Measurements from ENCODE around the gene TFF1.
"Not testable (repeated sequence)": the region's sequence is repeated elsewhere in the genome, so short reads cannot be mapped to it uniquely, and the experiment has no call there.

The TFF1 gene

DNA sequence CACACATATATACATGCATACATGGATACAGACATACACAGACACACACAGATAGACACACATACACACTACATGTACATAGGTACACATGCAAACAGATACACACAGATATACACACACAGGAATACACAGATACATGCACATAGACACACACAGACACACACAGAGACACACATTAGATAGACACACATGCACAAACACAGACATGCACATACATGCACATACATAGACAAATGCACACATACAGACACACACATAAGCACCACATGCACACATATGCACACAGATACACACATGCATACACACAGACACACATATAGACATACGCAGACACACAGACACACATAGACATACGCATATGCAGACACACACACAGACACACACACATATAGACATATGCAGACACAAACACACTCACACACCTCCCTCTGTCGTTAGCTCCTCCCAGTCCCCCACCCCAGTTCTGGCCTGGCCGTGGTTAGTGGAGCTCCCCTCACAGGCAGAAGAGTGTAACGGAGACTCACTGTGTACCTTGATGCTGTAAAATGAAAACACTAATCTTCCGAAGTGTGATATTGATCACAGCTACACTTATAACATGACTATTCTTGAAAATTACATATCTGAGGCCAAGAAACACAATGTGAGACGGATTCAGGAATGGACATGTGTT, 45.0 kb upstream of the TFF1 start:
- Histone ChIP-seq H3K9ac (ENCODE audit: insufficient read length) (no peak overlapping the region), H3K36me3 (ENCODE audit: insufficient read depth, low read length) (no peaks in the 10 kb centered on the region), H3K4me3 (no peak overlapping the region), H3K27ac (no peak overlapping the region), H3K9me3 (ENCODE audit: low read depth, low read length) (no peaks in the 10 kb centered on the region)
- DNase-seq (ENCODE audit: low read depth, low spot score), result no peak
- TF ChIP-seq EZH2 (IDR thresholded peaks at IDR 0.05) (no peak), POLR2AphosphoS5 (IDR thresholded peaks at IDR 0.05; ENCODE audit: borderline replicate concordance, low read depth, low read length) (no peak), FOXP2 (optimal IDR thresholded peaks at IDR 0.05; ENCODE audit: control extremely low read depth, extremely low read length, insufficient read depth) (no peak)

DNA sequence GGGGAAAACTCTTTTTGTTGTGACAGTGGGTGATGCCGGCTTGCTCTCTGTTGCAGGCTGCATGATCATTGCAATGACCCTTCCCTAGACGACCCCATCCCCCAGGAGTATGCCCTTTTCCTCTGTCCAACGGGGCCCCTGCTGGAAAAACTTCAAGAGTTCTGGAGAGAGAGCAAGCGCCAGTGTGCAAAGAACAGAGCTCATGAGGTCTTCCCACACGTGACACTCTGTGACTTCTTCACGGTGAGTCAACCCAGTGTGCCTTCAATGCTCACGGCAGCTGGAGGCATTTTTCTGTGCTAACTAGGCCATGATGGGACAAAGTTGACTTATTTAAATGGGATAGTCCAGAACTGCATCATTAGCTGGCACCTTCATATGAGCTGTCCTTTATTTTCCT, 43.0 kb upstream of the TFF1 start:
- DNase-seq (ENCODE audit: low read depth, low spot score), result no peak
- TF ChIP-seq EZH2 (IDR thresholded peaks at IDR 0.05) (no peak), POLR2AphosphoS5 (IDR thresholded peaks at IDR 0.05; ENCODE audit: borderline replicate concordance, low read depth, low read length) (no peak), FOXP2 (optimal IDR thresholded peaks at IDR 0.05; ENCODE audit: control extremely low read depth, extremely low read length, insufficient read depth) (no peak)

GRCh38 chr21:42408718-42409117, 42.4 kb upstream of the TFF1 start:
- not testable (repeated sequence) for H3K9me3 ChIP-seq (ENCODE audit: low read depth, low read length); H3K9ac ChIP-seq (ENCODE audit: insufficient read length); DNase-seq (ENCODE audit: low read depth, low spot score); H3K4me3 ChIP-seq; H3K27ac ChIP-seq; H3K36me3 ChIP-seq (ENCODE audit: insufficient read depth, low read length)

More for the DNA sequence above, 43.0 kb upstream of the TFF1 start:
- no peak overlapping the region for H3K27ac ChIP-seq
- H3K4me3 ChIP-seq, result no peak overlapping the region
- H3K36me3 ChIP-seq (ENCODE audit: insufficient read depth, low read length), result no peaks in the 10 kb centered on the region
- H3K9ac ChIP-seq (ENCODE audit: insufficient read length), result no peak overlapping the region
- H3K9me3 ChIP-seq (ENCODE audit: low read depth, low read length), result no peaks in the 10 kb centered on the region

- no peak overlapping the region for H3K9ac ChIP-seq (ENCODE audit: insufficient read length)
- H3K9me3 ChIP-seq (ENCODE audit: low read depth, low read length), result no peaks in the 10 kb centered on the region
- H3K27ac ChIP-seq, result no peak overlapping the region
- TF ChIP-seq FOXP2 (optimal IDR thresholded peaks at IDR 0.05; ENCODE audit: control extremely low read depth, extremely low read length, insufficient read depth) (no peak), POLR2AphosphoS5 (IDR thresholded peaks at IDR 0.05; ENCODE audit: borderline replicate concordance, low read depth, low read length) (no peak), EZH2 (IDR thresholded peaks at IDR 0.05) (no peak)
- H3K4me3 ChIP-seq, result peak overlapping the region; percentile 28; the same call in 1 of the 2 replicates
- H3K36me3 ChIP-seq (ENCODE audit: insufficient read depth, low read length), result no peaks in the 10 kb centered on the region
- no peak for DNase-seq (ENCODE audit: low read depth, low spot score)
Measured at GRCh38 chr21:42407476-42407875, 41.1 kb upstream of the TFF1 start.

- H3K4me3 ChIP-seq, result no peak overlapping the region
- H3K27ac ChIP-seq, result no peak overlapping the region
- H3K9ac ChIP-seq (ENCODE audit: insufficient read length), result no peak overlapping the region
- DNase-seq (ENCODE audit: low read depth, low spot score), result no peak
- no peak for TF ChIP-seq POLR2AphosphoS5 (IDR thresholded peaks at IDR 0.05; ENCODE audit: borderline replicate concordance, low read depth, low read length)
- no peaks in the 10 kb centered on the region for H3K36me3 ChIP-seq (ENCODE audit: insufficient read depth, low read length)
- no peaks in the 10 kb centered on the region for H3K9me3 ChIP-seq (ENCODE audit: low read depth, low read length)
Measured at GRCh38 chr21:42406866-42407265, 40.5 kb upstream of the TFF1 start.

DNA sequence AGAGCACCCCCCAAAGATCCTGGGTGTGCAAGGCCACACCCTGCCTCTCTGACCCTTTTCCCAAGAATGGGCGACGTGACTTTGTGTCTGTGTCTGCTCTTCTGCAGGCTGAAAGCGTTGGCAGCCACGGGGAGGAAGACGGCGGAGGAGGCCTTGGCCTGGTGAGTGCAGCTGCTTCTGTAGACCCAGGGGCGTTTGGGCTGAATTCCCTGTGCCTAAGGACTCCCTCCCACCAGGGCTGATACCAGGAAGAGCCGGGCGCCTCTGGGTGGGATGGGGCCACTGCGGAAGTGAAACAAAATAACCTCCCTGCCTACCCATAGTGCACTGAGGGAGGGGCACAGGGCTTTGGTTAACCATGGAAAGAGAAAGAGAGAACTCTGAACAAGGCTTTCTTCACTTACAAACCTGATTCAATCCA, 39.9 kb upstream of the TFF1 start:
- H3K36me3 ChIP-seq (ENCODE audit: insufficient read depth, low read length), result no peaks in the 10 kb centered on the region
- TF ChIP-seq EZH2 (IDR thresholded peaks at IDR 0.05) (no peak), POLR2AphosphoS5 (IDR thresholded peaks at IDR 0.05; ENCODE audit: borderline replicate concordance, low read depth, low read length) (no peak), FOXP2 (optimal IDR thresholded peaks at IDR 0.05; ENCODE audit: control extremely low read depth, extremely low read length, insufficient read depth) (no peak)
- H3K27ac ChIP-seq, result no peak overlapping the region
- no peak overlapping the region for H3K9ac ChIP-seq (ENCODE audit: insufficient read length)
- H3K4me3 ChIP-seq, result no peak overlapping the region
- H3K9me3 ChIP-seq (ENCODE audit: low read depth, low read length), result no peaks in the 10 kb centered on the region
- no peak for DNase-seq (ENCODE audit: low read depth, low spot score)

DNA sequence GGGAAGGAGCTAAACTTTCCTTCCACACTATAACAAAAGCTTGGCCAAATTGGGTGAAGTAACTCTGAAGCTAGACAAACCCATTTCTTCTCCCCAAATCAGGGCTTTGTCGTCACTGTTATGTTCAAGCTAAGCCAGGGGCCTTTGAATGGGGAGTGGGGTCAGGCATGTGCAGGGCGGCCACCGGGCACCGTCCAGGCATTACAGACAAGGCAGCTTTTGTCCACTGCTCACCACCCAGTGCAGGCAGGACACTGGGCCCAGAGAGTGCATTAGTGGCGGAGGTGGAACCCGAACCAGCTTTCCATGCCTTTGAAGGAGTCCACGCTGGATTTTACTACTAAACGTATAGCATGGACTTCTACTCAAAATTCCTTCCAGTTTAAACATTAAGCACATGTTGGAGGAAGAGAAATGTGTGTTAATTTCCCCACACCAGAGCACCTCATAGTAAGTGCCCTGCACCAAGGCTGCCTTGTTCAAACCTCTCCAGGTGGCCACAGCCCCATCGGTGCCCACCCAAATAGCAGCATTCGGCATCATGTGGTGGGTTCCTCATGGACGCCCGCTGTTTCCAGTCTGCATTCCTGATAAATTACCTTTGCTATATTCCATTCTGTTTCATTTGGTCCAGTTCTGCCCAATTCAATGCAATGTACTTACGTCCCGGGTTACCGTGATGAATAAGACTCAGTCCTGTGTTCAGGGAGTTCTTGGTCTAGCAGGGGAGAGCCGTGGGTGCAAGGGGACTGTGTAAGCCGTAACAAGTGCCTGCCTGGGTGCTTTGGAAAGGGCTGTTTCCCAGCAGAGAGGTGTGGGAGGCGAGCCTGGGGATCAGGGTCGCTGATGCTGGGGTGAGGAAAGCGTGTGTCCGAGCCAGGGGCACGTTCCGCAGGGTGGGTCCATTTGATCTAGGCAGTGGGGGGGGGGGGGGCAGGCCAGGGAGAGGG, 39.0 kb upstream of the TFF1 start:
- no peak overlapping the region for H3K4me3 ChIP-seq

GRCh38 chr21:42404539-42404938, 38.2 kb upstream of the TFF1 start:
- TF ChIP-seq POLR2AphosphoS5 (IDR thresholded peaks at IDR 0.05; ENCODE audit: borderline replicate concordance, low read depth, low read length) (no peak), EZH2 (IDR thresholded peaks at IDR 0.05) (no peak), FOXP2 (optimal IDR thresholded peaks at IDR 0.05; ENCODE audit: control extremely low read depth, extremely low read length, insufficient read depth) (no peak)
- Histone ChIP-seq H3K9ac (ENCODE audit: insufficient read length) (no peak overlapping the region), H3K4me3 (no peak overlapping the region), H3K36me3 (ENCODE audit: insufficient read depth, low read length) (no peaks in the 10 kb centered on the region), H3K9me3 (ENCODE audit: low read depth, low read length) (no peaks in the 10 kb centered on the region), H3K27ac (no peak overlapping the region)
- no peak for DNase-seq (ENCODE audit: low read depth, low spot score)

More for the DNA sequence above, 39.0 kb upstream of the TFF1 start:
- no peak overlapping the region for H3K27ac ChIP-seq
- no peak overlapping the region for H3K9ac ChIP-seq (ENCODE audit: insufficient read length)
- DNase-seq (ENCODE audit: low read depth, low spot score), result no peak
- TF ChIP-seq EZH2 (IDR thresholded peaks at IDR 0.05) (no peak), FOXP2 (optimal IDR thresholded peaks at IDR 0.05; ENCODE audit: control extremely low read depth, extremely low read length, insufficient read depth) (no peak), POLR2AphosphoS5 (IDR thresholded peaks at IDR 0.05; ENCODE audit: borderline replicate concordance, low read depth, low read length) (no peak)
- H3K36me3 ChIP-seq (ENCODE audit: insufficient read depth, low read length), result no peaks in the 10 kb centered on the region
- no peaks in the 10 kb centered on the region for H3K9me3 ChIP-seq (ENCODE audit: low read depth, low read length)
